Stimulated activated CD8-positive, alpha-beta memory T cell treated with anti-CD3 and anti-CD28 coated beads, Interleukin-15, amount 100 ng/mL, for 1 hour (primary cell): ENCODE measurements around the gene ASB10.

Source experiments
- DNase-seq: peaks from one replicate; pipeline ENCODE4 v3.0.0-alpha.2; 2020; ENCODE audit warnings: low read depth

ASB10 gene, protein sequence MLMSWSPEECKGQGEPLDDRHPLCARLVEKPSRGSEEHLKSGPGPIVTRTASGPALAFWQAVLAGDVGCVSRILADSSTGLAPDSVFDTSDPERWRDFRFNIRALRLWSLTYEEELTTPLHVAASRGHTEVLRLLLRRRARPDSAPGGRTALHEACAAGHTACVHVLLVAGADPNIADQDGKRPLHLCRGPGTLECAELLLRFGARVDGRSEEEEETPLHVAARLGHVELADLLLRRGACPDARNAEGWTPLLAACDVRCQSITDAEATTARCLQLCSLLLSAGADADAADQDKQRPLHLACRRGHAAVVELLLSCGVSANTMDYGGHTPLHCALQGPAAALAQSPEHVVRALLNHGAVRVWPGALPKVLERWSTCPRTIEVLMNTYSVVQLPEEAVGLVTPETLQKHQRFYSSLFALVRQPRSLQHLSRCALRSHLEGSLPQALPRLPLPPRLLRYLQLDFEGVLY

DNA sequence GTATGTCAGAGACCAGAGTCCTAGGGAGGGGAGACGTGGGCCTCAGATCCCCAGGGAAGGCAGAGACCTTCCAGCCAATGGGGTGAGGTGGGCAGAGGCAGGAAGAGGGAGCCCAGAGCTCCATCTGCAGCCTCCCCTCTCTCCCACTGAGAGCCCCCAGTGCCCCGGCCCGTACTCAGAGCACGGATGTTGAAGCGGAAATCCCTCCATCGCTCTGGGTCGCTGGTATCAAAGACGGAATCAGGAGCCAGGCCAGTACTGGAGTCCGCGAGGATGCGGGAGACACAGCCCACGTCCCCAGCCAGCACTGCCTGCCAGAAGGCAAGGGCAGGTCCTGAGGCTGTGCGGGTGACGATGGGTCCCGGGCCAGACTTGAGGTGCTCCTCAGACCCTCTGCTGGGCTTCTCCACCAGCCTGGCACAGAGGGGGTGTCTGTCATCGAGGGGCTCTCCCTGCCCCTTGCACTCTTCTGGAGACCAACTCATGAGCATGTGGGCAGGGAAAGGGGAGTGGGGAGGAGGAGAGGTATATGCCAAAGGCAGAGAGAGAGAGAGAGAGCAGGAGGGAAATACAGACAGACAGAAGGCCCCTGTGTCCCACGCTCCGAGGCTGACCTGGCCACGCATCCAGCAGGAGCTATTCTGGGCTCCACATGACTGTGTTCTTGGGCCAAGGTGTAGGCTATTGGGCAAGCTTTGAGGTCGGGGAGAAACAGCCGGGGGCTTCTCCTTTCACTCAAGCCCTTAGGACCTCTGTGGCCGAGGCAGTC lies at the start of gene ASB10:
ASB10 (minus strand) TSS at position 611 of the 769 bp plus-strand sequence; CDS start at position 491, 120 bp downstream.
- DNase-seq, result no peak

DNA sequence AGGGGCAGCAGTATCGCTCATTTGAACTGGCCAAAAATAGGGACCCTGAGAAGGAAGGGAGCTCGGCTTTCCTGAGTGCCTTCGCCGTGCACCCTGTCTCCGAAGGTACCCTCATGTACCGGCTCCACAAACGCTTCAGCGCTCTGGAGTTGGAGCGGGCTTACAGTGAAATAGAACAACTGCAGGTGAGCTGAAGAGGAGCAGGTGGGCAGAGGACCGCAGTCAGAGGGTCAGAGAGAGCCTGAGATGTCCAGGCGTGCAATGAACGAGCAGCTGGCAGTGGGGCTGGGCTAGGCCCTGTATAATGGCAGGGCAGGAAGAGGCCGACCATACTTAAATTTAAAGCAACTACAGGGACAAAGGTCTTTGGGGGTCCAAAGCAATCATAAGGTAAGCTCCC lies 49.4 kb upstream of the ASB10 start:
- no peak for DNase-seq

DNA sequence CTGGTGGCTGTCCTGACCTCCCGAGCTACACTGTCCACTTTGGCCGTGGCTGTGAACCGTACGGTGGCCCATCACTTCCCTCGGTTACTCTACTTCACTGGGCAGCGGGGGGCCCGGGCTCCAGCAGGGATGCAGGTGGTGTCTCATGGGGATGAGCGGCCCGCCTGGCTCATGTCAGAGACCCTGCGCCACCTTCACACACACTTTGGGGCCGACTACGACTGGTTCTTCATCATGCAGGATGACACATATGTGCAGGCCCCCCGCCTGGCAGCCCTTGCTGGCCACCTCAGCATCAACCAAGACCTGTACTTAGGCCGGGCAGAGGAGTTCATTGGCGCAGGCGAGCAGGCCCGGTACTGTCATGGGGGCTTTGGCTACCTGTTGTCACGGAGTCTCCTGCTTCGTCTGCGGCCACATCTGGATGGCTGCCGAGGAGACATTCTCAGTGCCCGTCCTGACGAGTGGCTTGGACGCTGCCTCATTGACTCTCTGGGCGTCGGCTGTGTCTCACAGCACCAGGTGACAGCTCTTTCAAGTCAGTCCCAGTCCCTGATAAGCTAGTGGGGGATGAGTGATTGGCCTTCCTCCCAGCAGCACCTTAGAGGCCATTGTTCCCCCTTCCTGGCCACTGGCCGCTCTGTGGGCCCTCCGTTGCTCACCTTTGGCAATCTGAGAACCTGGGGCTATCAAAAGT lies 48.2 kb upstream of the ASB10 start:
- DNase-seq, result no peak

DNA sequence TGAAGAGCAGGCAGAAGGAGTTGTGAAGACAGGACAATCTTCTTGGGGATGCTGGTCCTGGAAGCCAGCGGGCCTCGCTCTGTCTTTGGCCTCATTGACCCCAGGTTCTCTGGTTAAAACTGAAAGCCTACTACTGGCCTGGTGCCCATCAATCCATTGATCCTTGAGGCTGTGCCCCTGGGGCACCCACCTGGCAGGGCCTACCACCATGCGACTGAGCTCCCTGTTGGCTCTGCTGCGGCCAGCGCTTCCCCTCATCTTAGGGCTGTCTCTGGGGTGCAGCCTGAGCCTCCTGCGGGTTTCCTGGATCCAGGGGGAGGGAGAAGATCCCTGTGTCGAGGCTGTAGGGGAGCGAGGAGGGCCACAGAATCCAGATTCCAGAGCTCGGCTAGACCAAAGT lies 46.8 kb upstream of the ASB10 start:
- no peak for DNase-seq

DNA sequence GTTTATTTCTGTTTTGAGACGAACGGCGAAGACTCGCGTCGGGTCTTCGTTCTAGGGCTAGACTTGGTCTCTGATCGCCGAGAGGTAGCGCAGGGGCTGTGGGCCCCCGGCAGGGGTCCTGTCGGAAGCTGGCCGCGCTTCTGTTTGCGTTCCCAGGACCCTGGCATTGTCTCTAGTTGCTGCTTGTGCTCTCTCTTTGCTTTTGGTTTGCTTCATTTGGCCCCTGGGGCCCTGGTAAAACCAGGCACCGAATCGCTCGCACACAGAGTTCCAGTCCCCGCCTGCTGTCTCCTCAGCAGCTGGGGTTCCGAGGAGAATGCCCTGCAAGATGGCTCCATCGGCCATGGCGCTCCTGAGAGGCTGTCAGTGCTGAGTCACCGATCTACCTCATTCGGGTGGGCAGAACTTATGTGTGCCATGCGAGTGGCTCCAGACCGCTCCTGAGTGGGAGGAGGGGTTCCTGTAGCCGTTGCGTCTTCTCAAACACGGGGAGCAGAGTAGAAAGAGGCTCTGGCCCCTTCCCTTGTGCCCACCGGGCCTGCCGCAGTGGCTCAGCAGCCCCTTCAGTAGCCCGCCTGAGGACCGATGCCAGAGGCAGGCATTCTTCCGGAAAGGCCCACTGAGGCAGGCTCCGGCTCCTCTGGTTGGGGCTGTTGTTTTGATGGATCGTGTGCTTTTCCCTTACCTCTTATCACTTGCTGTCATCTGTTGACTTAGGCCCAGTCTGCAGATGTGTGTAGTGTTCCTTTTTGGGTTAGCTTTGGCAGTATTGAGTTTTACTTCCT lies 46.1 kb upstream of the ASB10 start:
- peak; percentile 49 for DNase-seq

DNA sequence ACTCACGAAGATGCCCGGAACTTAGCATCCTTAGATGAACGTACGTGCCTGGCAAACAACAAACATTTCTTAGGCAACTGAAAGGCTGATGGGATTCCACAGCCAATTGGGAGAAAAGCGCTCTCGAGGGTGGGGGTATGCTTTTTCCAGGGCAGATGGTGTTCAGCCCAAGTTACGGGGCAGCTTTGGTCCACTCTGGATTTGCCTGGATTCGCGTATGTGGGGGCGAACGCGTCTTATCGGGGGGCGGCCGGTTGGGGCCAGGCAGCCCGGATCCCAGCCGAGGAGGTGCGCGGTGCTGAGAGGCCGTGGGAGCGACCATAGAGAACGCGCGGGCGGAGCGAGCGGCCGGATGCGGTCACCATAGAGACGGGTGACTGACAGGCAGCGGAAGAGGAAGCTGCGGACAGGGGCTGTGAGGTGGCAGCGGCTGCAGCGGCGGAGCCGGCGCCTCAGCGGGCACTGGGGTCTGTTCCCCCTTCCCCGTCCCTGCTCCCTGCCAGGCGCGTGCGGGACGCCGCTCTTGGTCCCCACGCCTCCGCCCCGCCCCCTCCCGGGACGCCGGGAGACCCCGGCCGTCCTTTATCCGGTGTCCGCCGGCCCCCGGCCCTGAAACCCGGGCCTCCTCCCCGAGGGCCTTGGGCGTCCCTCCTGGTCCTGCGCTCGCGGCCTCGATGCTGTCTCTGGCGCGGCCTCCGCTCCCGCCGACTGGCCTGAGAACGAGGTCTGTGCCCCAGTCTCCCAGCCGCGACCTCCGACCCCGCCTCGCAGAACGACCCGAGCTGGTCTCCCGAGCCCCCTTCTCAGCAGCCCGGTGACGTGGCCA lies 45.3 kb upstream of the ASB10 start, which contains the start of gene CHPF2:
CHPF2 (plus strand) TSS at position 393 of the 826 bp plus-strand sequence. CDS start 1,529 bp downstream, outside the sequence.
- DNase-seq, result peak; percentile 80

DNA sequence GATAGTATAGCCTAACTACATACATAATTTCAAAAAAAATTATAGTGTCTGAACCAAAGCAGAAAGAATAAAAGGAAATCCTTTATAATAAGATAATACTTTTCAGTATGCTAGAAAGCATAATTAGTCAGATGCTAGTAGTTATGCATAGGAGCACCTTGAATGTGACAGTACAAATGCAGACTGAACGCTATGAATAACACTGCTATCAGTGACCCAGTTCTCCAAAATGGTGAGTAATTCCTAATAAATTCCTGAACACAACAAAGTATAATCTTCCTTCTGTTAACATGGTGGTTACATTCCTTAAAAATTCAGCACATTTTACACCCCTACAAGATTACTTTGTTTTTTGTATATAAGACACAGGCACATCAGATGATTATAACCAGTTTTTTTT lies 44.0 kb upstream of the ASB10 start:
- DNase-seq, result no peak

DNA sequence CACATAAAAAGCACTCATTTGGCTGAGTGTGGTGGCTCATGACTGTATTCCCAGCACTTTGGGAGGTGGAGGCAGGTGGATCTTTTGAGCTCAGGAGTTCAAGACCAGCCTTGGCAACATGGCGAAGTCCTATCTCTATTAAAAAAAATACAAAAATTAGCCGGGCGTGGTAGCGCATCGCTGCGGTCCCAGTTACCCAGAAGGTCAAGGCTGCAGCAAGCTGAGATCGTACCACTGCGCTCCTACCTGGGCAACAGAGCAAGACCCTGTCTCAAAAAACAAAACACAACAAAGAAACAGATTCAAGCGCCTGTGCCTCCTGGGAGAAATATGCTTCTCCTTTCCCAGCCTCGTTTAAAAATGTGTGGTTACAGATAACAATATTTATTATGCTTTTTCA lies 42.2 kb upstream of the ASB10 start:
- DNase-seq, result no peak

DNA sequence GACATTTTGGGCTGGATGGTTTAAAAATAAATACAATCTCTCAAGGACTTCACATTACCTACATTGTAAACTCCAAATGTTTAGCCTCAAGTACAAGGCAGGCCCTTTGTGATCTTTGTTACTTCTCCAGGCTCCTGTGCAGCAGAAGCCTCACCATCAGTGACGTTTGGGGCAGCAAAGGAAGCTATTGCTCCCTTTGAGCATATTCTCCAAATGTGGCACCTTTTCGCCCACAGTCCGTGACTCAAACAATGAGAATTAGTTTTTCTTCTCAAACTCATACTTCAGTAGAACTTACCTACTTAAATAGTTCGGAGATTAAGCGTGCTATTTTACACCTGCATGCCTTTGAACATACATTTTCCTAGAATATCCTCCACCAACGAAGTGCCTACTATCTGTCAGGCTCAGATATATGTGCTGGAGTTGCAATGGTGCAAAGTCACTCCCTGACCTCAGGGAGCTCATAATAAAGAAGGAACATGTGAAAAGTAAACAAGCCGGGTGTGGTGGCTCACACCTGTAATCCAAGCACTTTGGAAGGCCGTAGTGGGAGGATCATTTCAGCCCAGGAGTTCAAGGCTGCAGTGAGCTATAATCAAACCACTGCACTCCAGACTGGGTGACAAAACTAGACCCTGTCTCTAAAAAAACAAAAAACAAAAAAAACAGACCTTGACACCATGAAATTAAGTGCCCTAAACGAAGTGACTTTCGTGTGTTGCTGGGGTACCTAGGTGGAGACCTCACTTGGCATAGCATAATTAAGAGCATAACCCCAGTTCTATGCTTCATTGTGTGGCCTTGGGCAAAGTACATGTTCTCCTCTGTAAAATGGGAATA lies 41.2 kb upstream of the ASB10 start:
- DNase-seq, result no peak

DNA sequence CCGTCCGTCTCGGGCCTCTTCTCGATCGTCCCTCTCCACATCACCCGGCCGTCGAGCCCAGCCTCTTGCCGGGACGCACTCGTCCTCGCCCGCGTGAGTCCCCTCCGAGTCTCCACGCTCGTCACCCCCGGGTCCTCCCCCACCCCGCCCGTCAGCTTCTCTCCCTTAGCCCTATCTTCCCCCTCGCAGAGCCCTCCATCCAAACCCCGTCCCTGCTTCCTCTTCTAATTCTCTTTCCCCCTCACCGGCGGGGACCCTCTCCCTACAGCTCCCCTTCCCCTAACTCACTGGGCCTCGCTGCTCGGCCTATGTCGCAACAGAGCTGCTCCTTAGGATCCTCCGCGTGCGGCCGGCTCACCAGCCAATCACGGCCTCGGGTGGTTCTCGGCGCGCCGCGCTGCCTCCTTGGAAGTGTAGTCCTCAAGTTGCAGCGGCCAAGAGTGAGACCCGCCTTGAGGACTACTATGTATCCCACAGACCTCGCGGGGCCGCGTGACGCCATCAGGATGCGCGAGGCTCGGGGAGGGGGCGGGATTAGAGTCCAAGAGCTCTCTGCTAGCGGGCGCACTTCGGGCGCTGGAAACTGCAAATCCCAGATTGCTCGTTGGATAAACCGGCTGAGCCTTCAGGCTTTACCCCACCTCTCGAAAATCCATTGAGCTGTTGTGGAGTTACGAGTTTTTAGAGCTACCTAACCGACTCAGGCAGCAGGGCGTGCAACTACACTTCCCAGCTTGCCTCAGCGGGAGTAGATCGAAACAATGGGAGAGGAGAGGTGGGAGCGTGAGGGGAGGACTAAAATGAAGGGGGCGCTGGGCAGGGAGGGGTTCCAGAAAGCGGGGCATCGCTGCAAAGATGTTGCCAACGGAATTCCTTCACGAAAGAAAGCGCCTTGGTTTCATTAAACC lies 40.1 kb upstream of the ASB10 start, which contains the start of gene ABCF2:
ABCF2 (minus strand) TSS at position 331 of the 908 bp plus-strand sequence. CDS start 747 bp downstream, outside the sequence.
- DNase-seq, result peak; percentile 99

DNA sequence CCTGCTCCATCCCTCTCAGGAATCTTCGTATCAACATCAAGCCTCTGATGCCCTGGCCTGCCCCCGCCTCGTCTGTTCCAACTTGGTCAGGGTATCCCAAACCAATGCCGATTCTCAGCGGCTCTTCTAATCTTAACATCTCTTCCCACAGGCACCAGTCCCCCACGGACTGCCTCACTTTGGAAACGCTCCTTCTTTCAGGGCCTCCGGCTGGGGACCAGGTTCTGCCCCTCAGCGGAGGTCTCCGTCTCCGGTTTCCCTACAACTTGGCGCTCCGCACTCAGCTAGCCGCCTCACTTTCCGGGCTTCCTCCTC lies 39.5 kb upstream of the ASB10 start:
- no peak for DNase-seq

DNA sequence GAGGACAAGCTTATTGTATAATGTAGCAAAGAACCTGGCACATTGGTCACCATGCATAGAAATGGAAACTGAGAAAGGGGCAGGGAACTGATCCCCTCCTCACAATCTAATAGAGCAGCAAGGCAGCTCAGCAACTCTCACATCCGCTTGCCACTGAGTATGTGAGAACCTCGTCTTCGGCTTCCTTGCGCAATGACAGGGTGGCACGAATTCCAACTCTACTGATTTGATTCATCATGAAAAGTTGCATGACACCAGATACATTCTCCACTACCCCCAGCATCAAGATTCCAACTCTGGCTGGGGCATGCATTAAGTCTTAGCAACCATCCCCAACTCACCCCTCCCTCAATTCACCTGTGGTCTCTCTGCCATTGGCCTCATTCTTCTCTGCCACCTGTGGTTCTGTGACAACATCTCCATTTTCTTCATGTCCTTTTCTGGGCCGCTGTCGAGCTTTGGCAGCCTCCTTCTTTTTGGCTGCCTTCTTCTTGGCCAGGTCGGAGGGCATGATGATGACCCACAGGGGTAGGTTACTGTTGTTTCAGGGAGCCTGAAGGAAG lies 39.0 kb upstream of the ASB10 start:
- DNase-seq, result no peak

DNA sequence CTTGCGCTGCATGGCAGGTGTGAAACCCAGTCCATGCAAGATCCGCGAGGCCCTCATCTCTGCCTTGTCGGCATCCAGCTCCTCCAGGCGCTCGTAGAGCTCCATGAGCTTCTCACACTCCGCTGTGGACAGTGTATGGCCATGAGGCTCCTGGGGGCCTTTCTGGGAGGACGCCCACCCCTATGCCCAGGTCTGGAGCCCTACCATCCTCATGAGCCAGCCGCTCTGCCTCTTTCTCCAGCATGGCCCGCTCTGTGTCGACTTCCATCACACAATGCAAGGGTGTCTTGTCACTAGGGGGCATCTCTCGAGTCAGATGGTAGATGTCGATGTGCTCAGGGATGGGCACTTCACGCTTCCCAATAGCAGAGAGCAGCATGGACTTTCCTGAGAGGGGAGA lies 36.7 kb upstream of the ASB10 start:
- no peak for DNase-seq

DNA sequence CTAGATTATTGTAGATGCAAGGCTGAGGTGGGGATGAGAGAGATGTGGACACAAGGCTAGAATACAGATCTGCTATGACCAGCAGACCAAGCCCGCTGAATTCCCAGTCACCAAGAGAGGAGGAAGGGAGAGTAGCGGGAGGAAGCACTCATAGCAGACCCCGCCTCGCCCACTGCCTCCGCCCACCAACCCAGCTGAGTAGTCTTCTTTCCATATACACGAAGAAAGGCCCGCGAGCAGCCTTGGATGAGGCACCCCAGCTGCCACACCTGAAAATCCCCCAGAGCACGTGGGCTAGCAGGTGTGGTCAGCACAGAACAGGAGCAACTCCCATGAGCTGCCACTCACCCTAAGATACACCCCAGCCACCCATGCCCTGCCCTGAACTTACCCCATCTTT lies 31.1 kb upstream of the ASB10 start:
- no peak for DNase-seq

DNA sequence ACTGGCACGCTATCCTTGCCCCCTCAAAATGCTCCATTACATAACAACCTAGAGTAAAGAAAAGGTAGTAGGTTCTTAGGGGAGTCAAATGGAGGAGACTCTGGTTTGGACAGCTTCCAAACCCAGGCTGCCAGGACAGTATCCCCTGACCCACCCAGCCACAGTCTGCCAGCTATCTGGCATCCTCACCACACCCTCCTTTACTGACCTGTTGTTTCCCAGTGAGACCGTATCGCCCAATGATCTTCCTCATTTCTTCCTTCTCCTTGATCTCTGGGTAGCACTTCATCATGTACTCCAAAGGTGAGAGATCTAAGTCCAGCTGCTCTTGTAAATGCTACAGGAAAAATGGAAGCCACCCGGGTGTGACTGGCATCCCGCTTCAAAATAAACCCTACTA lies 28.3 kb upstream of the ASB10 start:
- DNase-seq, result no peak

DNA sequence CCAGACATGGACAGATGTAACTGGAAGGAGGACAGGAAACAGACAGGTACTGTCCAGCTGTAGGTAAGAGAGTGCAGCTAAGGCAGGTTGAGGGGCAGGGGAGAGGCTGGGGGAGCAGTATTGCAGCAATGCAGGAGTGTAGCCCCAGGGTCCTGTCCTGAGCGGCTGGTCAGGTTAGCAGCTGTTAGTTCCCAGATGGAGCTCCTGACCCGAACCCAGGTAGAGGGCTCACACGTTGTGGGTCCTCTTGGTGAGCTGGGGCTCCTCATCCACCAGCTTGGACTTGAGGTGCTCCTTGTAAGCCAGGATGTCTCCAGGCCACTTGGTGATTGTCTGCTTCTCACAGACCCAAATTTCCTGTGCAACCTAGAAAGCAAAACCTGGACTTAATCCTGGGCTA lies 26.8 kb upstream of the ASB10 start:
- no peak for DNase-seq

DNA sequence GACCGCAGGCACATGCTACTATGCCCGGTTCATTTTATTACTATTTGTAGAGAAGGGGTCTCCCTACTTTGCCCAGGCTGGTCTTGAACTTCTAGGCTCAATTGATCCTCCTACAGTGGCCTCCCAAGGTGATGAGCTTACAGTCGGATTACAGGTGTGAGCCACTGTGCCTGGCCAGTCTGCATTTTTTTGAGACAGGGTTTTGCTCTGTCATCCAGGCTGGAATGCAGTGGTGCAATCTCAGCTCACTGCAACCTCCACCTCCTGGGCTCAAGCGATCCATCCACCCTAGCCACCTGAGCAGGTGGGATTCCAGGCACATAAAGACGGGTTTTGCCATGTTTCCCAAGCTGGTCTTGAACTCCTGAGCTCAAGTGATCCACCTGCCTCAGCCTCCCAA lies 25.6 kb upstream of the ASB10 start:
- no peak for DNase-seq

DNA sequence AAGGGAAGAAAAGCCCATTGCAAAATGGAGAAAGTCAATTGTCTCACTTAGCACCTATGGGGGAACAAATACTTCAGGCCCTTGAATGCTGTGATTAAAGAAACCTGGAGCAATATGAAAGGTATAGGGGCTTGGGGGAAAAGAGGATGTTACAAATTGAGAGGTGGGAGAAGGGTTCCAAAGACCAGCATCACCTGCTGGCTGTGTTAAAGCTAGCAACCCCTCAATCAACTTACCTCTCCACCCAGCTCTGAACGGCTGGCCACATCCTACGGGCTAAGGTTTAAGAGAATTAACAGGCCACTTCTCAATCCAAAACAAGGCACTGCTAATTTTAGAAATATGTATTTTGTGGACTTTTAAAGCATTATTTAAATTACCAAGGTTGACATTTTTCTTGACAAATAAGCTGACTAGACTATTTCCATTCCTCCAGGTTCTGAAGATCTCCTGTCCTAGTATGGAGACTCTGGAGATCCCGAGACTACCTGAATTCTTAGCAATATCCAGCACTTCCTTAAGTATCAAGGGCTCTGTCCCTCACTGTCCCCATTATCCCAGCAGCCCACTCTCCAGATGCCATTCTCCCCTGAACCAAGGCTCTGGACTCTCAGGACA lies 24.2 kb upstream of the ASB10 start:
- DNase-seq, result no peak
